Measurements from ENCODE around the gene ABCC4.

GRCh38 chr13:95128045-95128643 is 173.1 kb downstream of the ABCC4 start:
- TF ChIP-seq, protein P1, sequence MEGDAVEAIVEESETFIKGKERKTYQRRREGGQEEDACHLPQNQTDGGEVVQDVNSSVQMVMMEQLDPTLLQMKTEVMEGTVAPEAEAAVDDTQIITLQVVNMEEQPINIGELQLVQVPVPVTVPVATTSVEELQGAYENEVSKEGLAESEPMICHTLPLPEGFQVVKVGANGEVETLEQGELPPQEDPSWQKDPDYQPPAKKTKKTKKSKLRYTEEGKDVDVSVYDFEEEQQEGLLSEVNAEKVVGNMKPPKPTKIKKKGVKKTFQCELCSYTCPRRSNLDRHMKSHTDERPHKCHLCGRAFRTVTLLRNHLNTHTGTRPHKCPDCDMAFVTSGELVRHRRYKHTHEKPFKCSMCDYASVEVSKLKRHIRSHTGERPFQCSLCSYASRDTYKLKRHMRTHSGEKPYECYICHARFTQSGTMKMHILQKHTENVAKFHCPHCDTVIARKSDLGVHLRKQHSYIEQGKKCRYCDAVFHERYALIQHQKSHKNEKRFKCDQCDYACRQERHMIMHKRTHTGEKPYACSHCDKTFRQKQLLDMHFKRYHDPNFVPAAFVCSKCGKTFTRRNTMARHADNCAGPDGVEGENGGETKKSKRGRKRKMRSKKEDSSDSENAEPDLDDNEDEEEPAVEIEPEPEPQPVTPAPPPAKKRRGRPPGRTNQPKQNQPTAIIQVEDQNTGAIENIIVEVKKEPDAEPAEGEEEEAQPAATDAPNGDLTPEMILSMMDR (IDR thresholded peaks at IDR 0.05): no peak
- TF ChIP-seq POLR2AphosphoS5 (IDR thresholded peaks at IDR 0.05): peak in 1 of 3 donors; percentile 10
- no peak for TF ChIP-seq POLR2A (IDR thresholded peaks at IDR 0.05)
- no peak for TF ChIP-seq EP300 (IDR thresholded peaks at IDR 0.05)

All from stomach (tissue), 4 donors.